ENCODE measurements around the gene MLX. TPM values are rescaled to one million over a fixed set of nuclear protein-coding genes. Genes with fewer than 3 reads are reported as not detected.

Gene MLX
- total RNA-seq, 2 donors from 2014 or later, result 31.5 to 41.2 TPM

DNA sequence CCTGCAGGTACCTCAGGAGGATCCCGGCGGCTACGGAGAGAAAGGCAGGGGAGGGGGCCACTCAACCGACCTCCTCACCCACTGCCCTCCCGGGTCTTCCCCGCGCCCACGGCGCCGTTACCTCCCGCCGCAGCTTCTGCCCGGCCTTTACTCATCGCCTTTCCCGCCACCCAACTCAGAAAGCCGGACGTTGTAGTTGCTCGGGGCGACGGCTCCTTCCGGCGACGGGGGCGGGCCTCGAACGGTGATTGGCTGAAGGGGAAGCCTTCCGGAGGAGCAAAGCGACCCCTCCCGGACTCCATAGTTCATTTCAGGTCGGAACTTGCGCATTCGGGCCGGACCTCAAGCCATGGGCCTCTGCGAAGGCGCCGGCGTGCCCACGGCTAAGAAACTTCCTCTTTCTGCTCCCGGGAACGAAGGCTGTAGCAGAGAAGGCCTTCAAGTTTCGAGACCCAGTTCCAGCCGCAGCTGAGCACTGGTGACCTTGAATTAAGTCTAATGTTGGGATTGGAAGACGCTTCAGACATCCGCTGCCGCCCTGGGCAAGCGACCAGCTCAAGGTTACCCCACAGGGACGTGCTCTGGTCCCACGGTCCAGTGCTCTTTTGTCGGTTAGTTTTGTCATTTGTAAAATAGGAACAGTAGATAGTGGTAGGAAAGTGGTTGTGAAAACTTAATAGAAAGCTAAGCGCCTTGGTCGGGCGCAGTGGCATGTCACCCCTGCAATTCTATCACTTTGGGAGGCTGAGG, 10.8 kb downstream of the MLX start, which contains the start of gene PSMC3IP:
PSMC3IP (minus strand) TSS at position 198 of the 750 bp plus-strand sequence; CDS start at position 155, 43 bp downstream.
- no peaks in the 10 kb centered on the region for H3K27me3 ChIP-seq (replicated peaks; ENCODE audit: insufficient read depth)
- no peaks in the 10 kb centered on the region for H3K9me3 ChIP-seq
- H3K27ac ChIP-seq, result peak within 1 kb of the TSS; percentile 82
- H3K4me3 ChIP-seq, result peak within 1 kb of the TSS; percentile 69
- peaks cover 10 to 18% of the 10 kb centered on the region in 2 donors for H3K4me1 ChIP-seq (ENCODE audit: control insufficient read depth in 1 of 2, low read depth in 2 of 2)
- DNase-seq (ENCODE audit: low spot score) (peak; percentile 83), ATAC-seq (ENCODE audit: insufficient number of reproducible peaks, low FRiP score, low read depth) (peak; percentile 77)
- peaks cover 45% of the 10 kb centered on the region for H3K36me3 ChIP-seq
- TF ChIP-seq CTCF (IDR thresholded peaks at IDR 0.05), result peak; percentile 31

DNA sequence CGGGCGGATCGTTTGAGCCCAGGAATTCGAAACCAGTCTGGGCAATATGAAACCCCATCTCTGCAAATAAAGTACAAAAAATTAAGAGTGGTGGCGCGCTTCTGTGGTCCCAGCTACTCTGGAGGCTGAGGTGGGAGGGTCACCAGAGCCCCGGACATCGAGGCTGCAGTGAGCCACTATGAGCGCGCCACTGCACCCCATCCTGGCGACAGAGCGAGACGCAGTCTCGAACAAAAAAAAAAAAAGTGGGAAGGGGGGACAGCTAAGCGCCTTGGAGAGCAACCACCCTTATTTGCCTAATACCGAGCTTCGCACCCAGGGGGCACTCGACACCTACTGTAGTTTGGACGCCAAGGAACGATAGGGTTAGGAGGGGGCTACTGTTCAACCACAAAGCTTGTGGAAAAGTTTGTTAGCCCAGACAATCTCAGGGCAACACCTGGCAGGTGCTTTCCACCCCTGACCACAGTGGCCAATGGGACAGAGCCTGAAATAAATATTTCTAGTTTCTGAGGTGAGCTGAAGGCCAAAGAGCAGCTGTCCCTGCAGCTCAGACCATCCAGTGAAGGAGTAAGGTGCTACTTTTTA, 11.5 kb downstream of the MLX start:
- ATAC-seq (ENCODE audit: insufficient number of reproducible peaks, low FRiP score, low read depth) (peak; percentile 66), DNase-seq (ENCODE audit: low spot score) (no peak)
- H3K9me3 ChIP-seq, result no peaks in the 10 kb centered on the region
- peaks cover 45% of the 10 kb centered on the region for H3K36me3 ChIP-seq
- peaks cover 10 to 18% of the 10 kb centered on the region in 2 donors for H3K4me1 ChIP-seq (ENCODE audit: control insufficient read depth in 1 of 2, low read depth in 2 of 2)
- H3K4me3 ChIP-seq, result peak overlapping the region; percentile 69
- H3K27ac ChIP-seq, result peak overlapping the region; percentile 82
- TF ChIP-seq CTCF (IDR thresholded peaks at IDR 0.05), result peak; percentile 74
- H3K27me3 ChIP-seq (replicated peaks; ENCODE audit: insufficient read depth), result no peaks in the 10 kb centered on the region

GRCh38 chr17:42579794-42580551, 13.1 kb downstream of the MLX start:
- no peak for ATAC-seq (ENCODE audit: insufficient number of reproducible peaks, low FRiP score, low read depth)
- Histone ChIP-seq H3K9me3 (no peaks in the 10 kb centered on the region), H3K27ac (no peak overlapping the region), H3K4me1 (ENCODE audit: control insufficient read depth in 1 of 2, low read depth in 2 of 2) (peaks cover 10 to 18% of the 10 kb centered on the region in 2 donors), H3K4me3 (no peak overlapping the region), H3K27me3 (replicated peaks; ENCODE audit: insufficient read depth) (no peaks in the 10 kb centered on the region), H3K36me3 (peaks cover 54% of the 10 kb centered on the region)
- no peak for DNase-seq (ENCODE audit: low spot score)
- no peak for TF ChIP-seq CTCF (IDR thresholded peaks at IDR 0.05)

GRCh38 chr17:42581744-42582270, 14.9 kb downstream of the MLX start:
- DNase-seq (ENCODE audit: low spot score), result no peak
- H3K36me3 ChIP-seq, result peaks cover 70% of the 10 kb centered on the region

More at GRCh38 chr17:42581744-42582270, 14.9 kb downstream of the MLX start:
- no peak for TF ChIP-seq CTCF (IDR thresholded peaks at IDR 0.05)
- Histone ChIP-seq H3K27ac (no peak overlapping the region), H3K9me3 (no peaks in the 10 kb centered on the region), H3K4me1 (ENCODE audit: control insufficient read depth in 1 of 2, low read depth in 2 of 2) (peaks cover 10 to 24% of the 10 kb centered on the region in 2 donors), H3K4me3 (no peak overlapping the region), H3K27me3 (replicated peaks; ENCODE audit: insufficient read depth) (no peaks in the 10 kb centered on the region)
- ATAC-seq (ENCODE audit: insufficient number of reproducible peaks, low FRiP score, low read depth), result no peak

Data from thoracic aorta (tissue), 2 donors.